Tibial nerve (tissue), 4 donors: ENCODE data around the gene GRM7. TPM values are rescaled to one million over a fixed set of nuclear protein-coding genes. Genes with fewer than 3 reads are reported as not detected.

ENCODE experiments used
- DNase-seq, 2 donors: peaks; one replicate each; pipeline ENCODE4 v3.0.0-alpha.2; 2019; ENCODE audit warnings: low spot score in 2 of 2
- H3K27ac ChIP-seq, 4 donors: fragments of 200-600 bp; sonication (generic) in 3 of 4; one replicate each; pipeline ENCODE4 v1.5.1; 2017 to 2019; ENCODE audit warnings: mild to moderate bottlenecking in 1 of 4
- H3K27me3 ChIP-seq, 2 donors: fragments of 200-600 bp; sonication (generic) in 1 of 2; one replicate each; pipeline versions ENCODE4 v1.5.1 to v1.6.0; 2017 to 2019
- H3K36me3 ChIP-seq, 3 donors: fragments of 200-600 bp; sonication (generic); one replicate each; pipeline ENCODE4 v1.5.1; 2018 to 2019
- H3K4me1 ChIP-seq, 4 donors: fragments of 200-600 bp; sonication (generic) in 3 of 4; one replicate each; pipeline ENCODE4 v1.5.1; 2017 to 2019
- H3K4me3 ChIP-seq, 4 donors: fragments of 200-600 bp; sonication (generic) in 3 of 4; one replicate each; pipeline ENCODE4 v1.5.1; 2017 to 2019; ENCODE audit warnings: mild to moderate bottlenecking in 1 of 4, moderate library complexity in 1 of 4
- H3K9me3 ChIP-seq, 4 donors: fragments of 200-600 bp; sonication (generic) in 3 of 4; one replicate each; pipeline ENCODE4 v1.5.1; 2017 to 2019
- CTCF ChIP-seq, 5 experiments: fragments of 200-600 bp in 3 of 5; fragments of 450-650 bp in 2 of 5; sonication (generic) in 3 of 5; IDR thresholded peaks; one replicate each; pipeline ENCODE4 v1.5.1; 2016 to 2019; ENCODE audit warnings: antibody characterized with exemption in 5 of 5, mild to moderate bottlenecking in 3 of 5, moderate library complexity in 2 of 5
- EP300 ChIP-seq, 2 donors: sonication (generic); formaldehyde crosslinking; IDR thresholded peaks; one replicate each; pipeline ENCODE4 v1.6.1; 2017; ENCODE audit warnings: antibody characterized with exemption in 2 of 2, mild to moderate bottlenecking in 1 of 2
- POLR2A ChIP-seq, 2 donors: fragments of 450-650 bp; IDR thresholded peaks; one replicate each; pipeline ENCODE4 v1.6.1; 2017; ENCODE audit warnings: antibody characterized with exemption in 2 of 2, mild to moderate bottlenecking in 2 of 2, moderate library complexity in 2 of 2
- WGBS, 2 donors: methylation state at CpG; one replicate each; pipeline ENCODE4 v1.1.5; 2018; 5-methylcytosine and 5-hydroxymethylcytosine counted together
- total RNA-seq, 4 donors: library from RNA; depleted of rRNA; stranded (reverse); fragments of >200 nt; gene quantifications; one replicate each; pipeline ENCODE4 v1.1.0, GENCODE V29; 2016

GRM7 gene
- total RNA-seq, 4 donors from 2014 or later: 0.22 to 0.84 TPM; not detected in 2

- no peak overlapping the region for H3K4me3 ChIP-seq
- no peak for TF ChIP-seq CTCF (IDR thresholded peaks at IDR 0.05)
- TF ChIP-seq EP300 (IDR thresholded peaks at IDR 0.05): peak in 1 of 2 donors; percentile 68
- no peak for TF ChIP-seq POLR2A (IDR thresholded peaks at IDR 0.05)
- no peaks in the 10 kb centered on the region for H3K36me3 ChIP-seq
- H3K4me1 ChIP-seq: peaks cover 0 to 16% (median 0%) of the 10 kb centered on the region in 4 donors
- no peaks in the 10 kb centered on the region for H3K9me3 ChIP-seq
- no peak overlapping the region for H3K27ac ChIP-seq
- WGBS, 2 donors: 3 to 4% methylated on average over 3 of the region's 3 CpGs
- no peaks in the 10 kb centered on the region for H3K27me3 ChIP-seq
- peak in 1 of 2 donors; percentile 19 for DNase-seq
Observed at GRCh38 chr3:7309641-7310102, 448.8 kb downstream of the GRM7 start.

- no peak for DNase-seq
- Histone ChIP-seq H3K4me3 (no peak overlapping the region), H3K36me3 (no peaks in the 10 kb centered on the region), H3K9me3 (no peaks in the 10 kb centered on the region), H3K4me1 (peaks cover 0 to 2% (median 0%) of the 10 kb centered on the region in 4 donors), H3K27ac (no peak overlapping the region), H3K27me3 (no peaks in the 10 kb centered on the region)
- WGBS, 2 donors: 83 to 89% methylated on average over 1 of the region's 1 CpG
- TF ChIP-seq POLR2A (IDR thresholded peaks at IDR 0.05) (no peak), CTCF (IDR thresholded peaks at IDR 0.05) (no peak), EP300 (IDR thresholded peaks at IDR 0.05) (no peak)
Observed at GRCh38 chr3:7315037-7315436, 454.1 kb downstream of the GRM7 start.

- DNase-seq: no peak
- 70 to 81% methylated on average over 3 of the region's 3 CpGs for WGBS, 2 donors
- Histone ChIP-seq H3K36me3 (no peaks in the 10 kb centered on the region), H3K27ac (no peak overlapping the region), H3K4me3 (no peak overlapping the region), H3K4me1 (no peaks in the 10 kb centered on the region), H3K27me3 (no peaks in the 10 kb centered on the region), H3K9me3 (no peaks in the 10 kb centered on the region)
- TF ChIP-seq CTCF (IDR thresholded peaks at IDR 0.05) (no peak), EP300 (IDR thresholded peaks at IDR 0.05) (no peak), POLR2A (IDR thresholded peaks at IDR 0.05) (no peak)
Observed at GRCh38 chr3:7322957-7323669, 462.2 kb downstream of the GRM7 start.

- no peak for DNase-seq
- no peaks in the 10 kb centered on the region for H3K27me3 ChIP-seq
- no peaks in the 10 kb centered on the region for H3K36me3 ChIP-seq
- no peaks in the 10 kb centered on the region for H3K9me3 ChIP-seq
- no peak for TF ChIP-seq POLR2A (IDR thresholded peaks at IDR 0.05)
- no peak for TF ChIP-seq CTCF (IDR thresholded peaks at IDR 0.05)
- TF ChIP-seq EP300 (IDR thresholded peaks at IDR 0.05): no peak
- no peak overlapping the region for H3K4me3 ChIP-seq
- H3K4me1 ChIP-seq: no peaks in the 10 kb centered on the region
- H3K27ac ChIP-seq: no peak overlapping the region
- 79 to 91% methylated on average over 1 of the region's 1 CpG for WGBS, 2 donors
Observed at GRCh38 chr3:7328339-7328738, 467.4 kb downstream of the GRM7 start.

GRCh38 chr3:7332696-7333095 is 471.8 kb downstream of the GRM7 start:
- 62 to 79% methylated on average over 2 of the region's 2 CpGs for WGBS, 2 donors
- Histone ChIP-seq H3K27ac (no peak overlapping the region), H3K4me1 (no peaks in the 10 kb centered on the region)

More at GRCh38 chr3:7332696-7333095, 471.8 kb downstream of the GRM7 start:
- H3K4me3 ChIP-seq: no peak overlapping the region
- TF ChIP-seq CTCF (IDR thresholded peaks at IDR 0.05) (no peak), POLR2A (IDR thresholded peaks at IDR 0.05) (no peak), EP300 (IDR thresholded peaks at IDR 0.05) (no peak)
- DNase-seq: no peak
- no peaks in the 10 kb centered on the region for H3K36me3 ChIP-seq
- no peaks in the 10 kb centered on the region for H3K9me3 ChIP-seq
- no peaks in the 10 kb centered on the region for H3K27me3 ChIP-seq
